Activated naive CD8-positive, alpha-beta T cell treated with anti-CD3 and anti-CD28 coated beads for 36 hours (primary cell): ENCODE results near the gene GPAT3. TPM values are rescaled to one million over a fixed set of nuclear protein-coding genes. Genes with fewer than 3 reads are reported as not detected.
"Not testable (repeated sequence)": the region's sequence is repeated elsewhere in the genome, so short reads cannot be mapped to it uniquely, and the experiment has no call there.

Experiments
- DNase-seq: peaks from one replicate; pipeline ENCODE4 v3.0.0; 2021
- H3K27ac Mint-ChIP-seq: one replicate; pipeline ENCODE4 v1.8.0; 2022; ENCODE audit warnings: mild to moderate bottlenecking, moderate library complexity, mixed read lengths
- H3K27me3 Mint-ChIP-seq: one replicate; pipeline ENCODE4 v1.8.0; 2022; ENCODE audit warnings: mild to moderate bottlenecking, mixed read lengths
- H3K36me3 Mint-ChIP-seq: one replicate; pipeline ENCODE4 v1.8.0; 2021; ENCODE audit warnings: mild to moderate bottlenecking, mixed read lengths
- H3K4me1 Mint-ChIP-seq: one replicate; pipeline ENCODE4 v1.8.0; 2021; ENCODE audit warnings: mixed read lengths
- H3K4me3 Mint-ChIP-seq: one replicate; pipeline ENCODE4 v1.8.0; 2022; ENCODE audit warnings: mild to moderate bottlenecking, moderate library complexity, mixed read lengths
- H3K9me3 Mint-ChIP-seq: one replicate; pipeline ENCODE4 v1.8.0; 2022; ENCODE audit warnings: mixed read lengths
- total RNA-seq, 2 experiments: library from RNA; stranded (reverse); gene quantifications; one replicate each; pipeline ENCODE4 v1.2.3, GENCODE V29; 2021

The GPAT3 gene
- total RNA-seq, 2 experiments from 2014 or later, result 2.5 to 2.8 TPM

GRCh38 chr4:83606460-83606859 is 70.6 kb downstream of the GPAT3 start:
- H3K27ac Mint-ChIP-seq, result no peak overlapping the region

GRCh38 chr4:83606898-83607297 is 71.0 kb downstream of the GPAT3 start:
- DNase-seq, result no peak
- no peak overlapping the region for H3K27ac Mint-ChIP-seq
- no peaks in the 10 kb centered on the region for H3K36me3 Mint-ChIP-seq

More at GRCh38 chr4:83606460-83606859, 70.6 kb downstream of the GPAT3 start:
- no peaks in the 10 kb centered on the region for H3K4me1 Mint-ChIP-seq
- no peak overlapping the region for H3K4me3 Mint-ChIP-seq
- peaks cover 3% of the 10 kb centered on the region for H3K9me3 Mint-ChIP-seq
- H3K36me3 Mint-ChIP-seq, result no peaks in the 10 kb centered on the region
- DNase-seq, result no peak
- H3K27me3 Mint-ChIP-seq, result peaks cover 7% of the 10 kb centered on the region

GRCh38 chr4:83609365-83609764 is 73.5 kb downstream of the GPAT3 start:
- Mint-ChIP-seq H3K27me3 (peaks cover 8% of the 10 kb centered on the region), H3K4me3 (no peak overlapping the region), H3K9me3 (peaks cover 23% of the 10 kb centered on the region), H3K27ac (no peak overlapping the region), H3K36me3 (no peaks in the 10 kb centered on the region), H3K4me1 (no peaks in the 10 kb centered on the region)
- no peak for DNase-seq

More at GRCh38 chr4:83606898-83607297, 71.0 kb downstream of the GPAT3 start:
- Mint-ChIP-seq H3K27me3 (peaks cover 8% of the 10 kb centered on the region), H3K4me3 (no peak overlapping the region), H3K4me1 (no peaks in the 10 kb centered on the region), H3K9me3 (peaks cover 6% of the 10 kb centered on the region)

GRCh38 chr4:83610729-83611128 is 74.8 kb downstream of the GPAT3 start:
- Mint-ChIP-seq H3K27me3 (peaks cover 11% of the 10 kb centered on the region), H3K4me1 (no peaks in the 10 kb centered on the region), H3K27ac (no peak overlapping the region), H3K36me3 (no peaks in the 10 kb centered on the region), H3K9me3 (peaks cover 27% of the 10 kb centered on the region), H3K4me3 (no peak overlapping the region)
- DNase-seq, result no peak

GRCh38 chr4:83613023-83613422 is 77.1 kb downstream of the GPAT3 start:
- Mint-ChIP-seq H3K27me3 (peaks cover 18% of the 10 kb centered on the region), H3K9me3 (peaks cover 27% of the 10 kb centered on the region), H3K4me1 (no peaks in the 10 kb centered on the region), H3K27ac (no peak overlapping the region), H3K4me3 (no peak overlapping the region), H3K36me3 (no peaks in the 10 kb centered on the region)
- DNase-seq, result no peak

GRCh38 chr4:83613994-83614393 is 78.1 kb downstream of the GPAT3 start:
- Mint-ChIP-seq H3K4me3 (no peak overlapping the region), H3K27ac (no peak overlapping the region), H3K27me3 (peaks cover 24% of the 10 kb centered on the region), H3K9me3 (peaks cover 27% of the 10 kb centered on the region), H3K4me1 (peaks cover 2% of the 10 kb centered on the region), H3K36me3 (no peaks in the 10 kb centered on the region)
- no peak for DNase-seq

GRCh38 chr4:83616252-83616651 is 80.3 kb downstream of the GPAT3 start:
- H3K27ac Mint-ChIP-seq, result no peak overlapping the region
- H3K36me3 Mint-ChIP-seq, result peaks cover 3% of the 10 kb centered on the region
- H3K4me3 Mint-ChIP-seq, result no peak overlapping the region
- peaks cover 4% of the 10 kb centered on the region for H3K4me1 Mint-ChIP-seq
- peaks cover 40% of the 10 kb centered on the region for H3K27me3 Mint-ChIP-seq
- no peak for DNase-seq
- H3K9me3 Mint-ChIP-seq, result peaks cover 28% of the 10 kb centered on the region

GRCh38 chr4:83617371-83618035 is 81.6 kb downstream of the GPAT3 start:
- Mint-ChIP-seq H3K4me1 (peaks cover 4% of the 10 kb centered on the region), H3K9me3 (peaks cover 32% of the 10 kb centered on the region), H3K27ac (no peak overlapping the region), H3K36me3 (peaks cover 9% of the 10 kb centered on the region), H3K4me3 (no peak overlapping the region), H3K27me3 (peaks cover 44% of the 10 kb centered on the region)
- DNase-seq, result no peak

GRCh38 chr4:83618431-83618830 is 82.5 kb downstream of the GPAT3 start:
- Mint-ChIP-seq H3K4me1 (peaks cover 4% of the 10 kb centered on the region), H3K4me3 (no peak overlapping the region), H3K27ac (no peak overlapping the region), H3K9me3 (peaks cover 24% of the 10 kb centered on the region), H3K36me3 (peaks cover 9% of the 10 kb centered on the region), H3K27me3 (peaks cover 44% of the 10 kb centered on the region)
- DNase-seq, result no peak

GRCh38 chr4:83618991-83619645 is 83.2 kb downstream of the GPAT3 start:
- no peak overlapping the region for H3K4me3 Mint-ChIP-seq
- DNase-seq, result no peak
- peaks cover 20% of the 10 kb centered on the region for H3K9me3 Mint-ChIP-seq
- peaks cover 9% of the 10 kb centered on the region for H3K36me3 Mint-ChIP-seq
- no peak overlapping the region for H3K27ac Mint-ChIP-seq
- peaks cover 4% of the 10 kb centered on the region for H3K4me1 Mint-ChIP-seq
- H3K27me3 Mint-ChIP-seq, result peaks cover 44% of the 10 kb centered on the region

GRCh38 chr4:83622127-83622526 is 86.2 kb downstream of the GPAT3 start:
- not testable (repeated sequence) for H3K4me3 Mint-ChIP-seq, H3K36me3 Mint-ChIP-seq
- H3K27me3 Mint-ChIP-seq, result peaks cover 45% of the 10 kb centered on the region

GRCh38 chr4:83625821-83626220 is 89.9 kb downstream of the GPAT3 start:
- H3K9me3 Mint-ChIP-seq, result peaks cover 12% of the 10 kb centered on the region
- no peak overlapping the region for H3K27ac Mint-ChIP-seq
- H3K36me3 Mint-ChIP-seq, result peaks cover 9% of the 10 kb centered on the region
- no peak overlapping the region for H3K4me3 Mint-ChIP-seq
- peaks cover 17% of the 10 kb centered on the region for H3K27me3 Mint-ChIP-seq
- no peak for DNase-seq
- no peaks in the 10 kb centered on the region for H3K4me1 Mint-ChIP-seq

More at GRCh38 chr4:83622127-83622526, 86.2 kb downstream of the GPAT3 start:
- H3K27ac Mint-ChIP-seq, H3K4me1 Mint-ChIP-seq, DNase-seq: not testable (repeated sequence)
- H3K9me3 Mint-ChIP-seq, result peaks cover 13% of the 10 kb centered on the region

GRCh38 chr4:83626245-83626836 is 90.4 kb downstream of the GPAT3 start:
- peaks cover 17% of the 10 kb centered on the region for H3K27me3 Mint-ChIP-seq
- peaks cover 5% of the 10 kb centered on the region for H3K36me3 Mint-ChIP-seq
- H3K9me3 Mint-ChIP-seq, result peaks cover 7% of the 10 kb centered on the region
- DNase-seq, result no peak
- no peaks in the 10 kb centered on the region for H3K4me1 Mint-ChIP-seq
- no peak overlapping the region for H3K4me3 Mint-ChIP-seq
- H3K27ac Mint-ChIP-seq, result no peak overlapping the region

- H3K9me3 Mint-ChIP-seq, result no peaks in the 10 kb centered on the region
- peaks cover 15% of the 10 kb centered on the region for H3K27me3 Mint-ChIP-seq
- H3K27ac Mint-ChIP-seq, result no peak overlapping the region
- H3K4me3 Mint-ChIP-seq, result no peak overlapping the region
- H3K36me3 Mint-ChIP-seq, result no peaks in the 10 kb centered on the region
- H3K4me1 Mint-ChIP-seq, result no peaks in the 10 kb centered on the region
- no peak for DNase-seq
Observed at GRCh38 chr4:83629945-83630721, 94.2 kb downstream of the GPAT3 start.

GRCh38 chr4:83631066-83631465 is 95.2 kb downstream of the GPAT3 start:
- Mint-ChIP-seq H3K4me1 (no peaks in the 10 kb centered on the region), H3K9me3 (no peaks in the 10 kb centered on the region), H3K4me3 (no peak overlapping the region), H3K36me3 (no peaks in the 10 kb centered on the region), H3K27ac (no peak overlapping the region), H3K27me3 (peaks cover 15% of the 10 kb centered on the region)
- no peak for DNase-seq
